ENCODE results near the gene SDK2. TPM values are rescaled to one million over a fixed set of nuclear protein-coding genes. Genes with fewer than 3 reads are reported as not detected.

Gene SDK2
- polyA plus RNA-seq, 3 donors = 0.01 TPM; not detected in 2

DNA sequence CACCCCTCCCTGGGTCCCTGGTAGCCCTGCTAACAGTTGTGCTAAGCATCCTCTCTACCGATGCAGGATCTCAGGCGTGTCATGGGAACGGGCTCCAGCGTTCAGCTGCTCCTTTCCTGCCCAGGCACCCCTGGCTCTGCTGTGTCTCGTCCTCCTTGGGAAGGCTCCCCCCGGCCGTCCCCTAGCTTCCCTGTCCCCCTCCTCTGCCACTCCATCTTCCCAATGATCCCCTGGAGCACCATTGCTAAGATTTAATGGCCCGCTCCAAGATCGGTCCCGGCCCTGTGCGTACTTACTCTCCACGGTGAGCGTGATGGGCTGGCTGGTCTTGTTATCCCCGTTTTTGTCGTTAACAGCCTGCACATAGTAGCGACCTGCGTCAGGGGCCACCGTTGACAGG lies 196.9 kb downstream of the SDK2 start:
- no peaks in the 10 kb centered on the region for H3K36me3 ChIP-seq (replicated peaks in 1 of 2; ENCODE audit: control insufficient read depth in 1 of 2, insufficient read depth in 2 of 2, low read length in 2 of 2)
- H3K4me3 Mint-ChIP-seq = no peak overlapping the region
- H4K20me1 ChIP-seq (ENCODE audit: insufficient read depth, low read length) = no peaks in the 10 kb centered on the region
- TF ChIP-seq, protein P1, sequence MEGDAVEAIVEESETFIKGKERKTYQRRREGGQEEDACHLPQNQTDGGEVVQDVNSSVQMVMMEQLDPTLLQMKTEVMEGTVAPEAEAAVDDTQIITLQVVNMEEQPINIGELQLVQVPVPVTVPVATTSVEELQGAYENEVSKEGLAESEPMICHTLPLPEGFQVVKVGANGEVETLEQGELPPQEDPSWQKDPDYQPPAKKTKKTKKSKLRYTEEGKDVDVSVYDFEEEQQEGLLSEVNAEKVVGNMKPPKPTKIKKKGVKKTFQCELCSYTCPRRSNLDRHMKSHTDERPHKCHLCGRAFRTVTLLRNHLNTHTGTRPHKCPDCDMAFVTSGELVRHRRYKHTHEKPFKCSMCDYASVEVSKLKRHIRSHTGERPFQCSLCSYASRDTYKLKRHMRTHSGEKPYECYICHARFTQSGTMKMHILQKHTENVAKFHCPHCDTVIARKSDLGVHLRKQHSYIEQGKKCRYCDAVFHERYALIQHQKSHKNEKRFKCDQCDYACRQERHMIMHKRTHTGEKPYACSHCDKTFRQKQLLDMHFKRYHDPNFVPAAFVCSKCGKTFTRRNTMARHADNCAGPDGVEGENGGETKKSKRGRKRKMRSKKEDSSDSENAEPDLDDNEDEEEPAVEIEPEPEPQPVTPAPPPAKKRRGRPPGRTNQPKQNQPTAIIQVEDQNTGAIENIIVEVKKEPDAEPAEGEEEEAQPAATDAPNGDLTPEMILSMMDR (IDR thresholded peaks at IDR 0.05) = no peak
- H3K4me1 ChIP-seq (ENCODE audit: control insufficient read depth in 1 of 2, insufficient read depth in 2 of 2, low read length in 2 of 2) = no peaks in the 10 kb centered on the region
- no peak overlapping the region for H2AFZ ChIP-seq (ENCODE audit: insufficient read depth, low read depth, low read length, poor library complexity, severe bottlenecking)
- 94% methylated on average over 18 of the region's 18 CpGs for WGBS (ENCODE audit: insufficient coverage)
- DNase-seq = no peak
- H3K4me3 ChIP-seq (replicated peaks in 1 of 3; ENCODE audit: low read depth in 2 of 3, low read length in 3 of 3) = no peak overlapping the region
- intact Hi-C loops (cut with micrococcal nuclease) = no loop called here
- H3K4me1 Mint-ChIP-seq = no peaks in the 10 kb centered on the region
- H3K9ac ChIP-seq (ENCODE audit: insufficient read depth, low read length, poor library complexity, severe bottlenecking) = no peak overlapping the region
- H3K4me2 ChIP-seq (replicated peaks; ENCODE audit: extremely low read depth, low read length, poor library complexity, severe bottlenecking) = no peak overlapping the region
- no peaks in the 10 kb centered on the region for H3K36me3 Mint-ChIP-seq
- H3K79me2 ChIP-seq (ENCODE audit: insufficient read depth, low read length) = no peaks in the 10 kb centered on the region
- peaks cover 0 to 3% (median 0%) of the 10 kb centered on the region in 7 donors for H3K9me3 Mint-ChIP-seq
- no peak overlapping the region for H3K27ac ChIP-seq (ENCODE audit: low read depth in 1 of 2, low read length in 2 of 2)
- no peaks in the 10 kb centered on the region for H3K27me3 ChIP-seq (ENCODE audit: control insufficient read depth in 2 of 2, insufficient read depth in 2 of 2, low read length in 2 of 2)
- H3K27me3 Mint-ChIP-seq (ENCODE audit: low read depth in 3 of 3) = peaks cover 2 to 3% (median 3%) of the 10 kb centered on the region in 3 donors
- H3K27ac Mint-ChIP-seq = no peak overlapping the region
- H3K9me3 ChIP-seq (replicated peaks in 1 of 2; ENCODE audit: control insufficient read depth in 1 of 2, insufficient read depth in 1 of 2, low read length in 2 of 2) = no peaks in the 10 kb centered on the region

DNA sequence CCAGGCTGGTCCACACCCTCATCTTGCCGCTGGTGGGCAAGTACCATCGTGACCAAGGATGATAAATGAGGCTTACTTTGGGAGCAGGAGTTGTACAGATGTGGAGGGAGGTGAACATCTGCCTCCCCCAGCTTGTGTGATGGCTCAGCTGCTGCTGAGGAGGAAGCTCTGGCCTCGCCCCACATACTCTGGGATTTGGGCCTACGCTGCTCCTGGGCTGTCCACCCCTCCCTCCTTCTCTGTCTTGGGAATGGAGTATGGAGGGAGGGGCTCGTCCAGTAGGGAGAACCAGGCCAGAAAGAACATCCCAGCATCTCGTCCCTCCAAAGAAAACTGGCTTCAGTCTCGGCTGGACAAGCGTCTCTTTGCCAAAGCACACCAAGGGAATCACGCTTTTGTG lies 197.6 kb downstream of the SDK2 start:
- Mint-ChIP-seq H3K4me3 (no peak overlapping the region), H3K36me3 (no peaks in the 10 kb centered on the region), H3K4me1 (no peaks in the 10 kb centered on the region), H3K27ac (no peak overlapping the region), H3K27me3 (ENCODE audit: low read depth in 3 of 3) (peaks cover 0 to 2% (median 2%) of the 10 kb centered on the region in 3 donors), H3K9me3 (no peaks in the 10 kb centered on the region)
- no peak for DNase-seq
- Histone ChIP-seq H3K4me3 (replicated peaks in 1 of 3; ENCODE audit: low read depth in 2 of 3, low read length in 3 of 3) (no peak overlapping the region), H3K4me1 (ENCODE audit: control insufficient read depth in 1 of 2, insufficient read depth in 2 of 2, low read length in 2 of 2) (no peaks in the 10 kb centered on the region), H3K36me3 (replicated peaks in 1 of 2; ENCODE audit: control insufficient read depth in 1 of 2, insufficient read depth in 2 of 2, low read length in 2 of 2) (no peaks in the 10 kb centered on the region), H3K9me3 (replicated peaks in 1 of 2; ENCODE audit: control insufficient read depth in 1 of 2, insufficient read depth in 1 of 2, low read length in 2 of 2) (no peaks in the 10 kb centered on the region), H3K9ac (ENCODE audit: insufficient read depth, low read length, poor library complexity, severe bottlenecking) (no peak overlapping the region), H3K27me3 (ENCODE audit: control insufficient read depth in 2 of 2, insufficient read depth in 2 of 2, low read length in 2 of 2) (no peaks in the 10 kb centered on the region), H2AFZ (ENCODE audit: insufficient read depth, low read depth, low read length, poor library complexity, severe bottlenecking) (no peak overlapping the region), H3K4me2 (replicated peaks; ENCODE audit: extremely low read depth, low read length, poor library complexity, severe bottlenecking) (no peak overlapping the region), H3K27ac (ENCODE audit: low read depth in 1 of 2, low read length in 2 of 2) (no peak overlapping the region), H4K20me1 (ENCODE audit: insufficient read depth, low read length) (no peaks in the 10 kb centered on the region), H3K79me2 (ENCODE audit: insufficient read depth, low read length) (no peaks in the 10 kb centered on the region)
- intact Hi-C loops (cut with micrococcal nuclease) = no loop called here
- TF ChIP-seq, protein P1 (IDR thresholded peaks at IDR 0.05) = no peak
- WGBS (ENCODE audit: insufficient coverage) = 100% methylated on average over 1 of the region's 9 CpGs
